ENCODE measurements around the gene SCARF1.
"Not testable (repeated sequence)": the region's sequence is repeated elsewhere in the genome, so short reads cannot be mapped to it uniquely, and the experiment has no call there.

Gene SCARF1

GRCh38 chr17:1645207-1646171 is at the start of gene SCARF1:
TSS of gene SCARF1 (minus strand) at chr17:1645732. CDS start at chr17:1645697, 35 bp downstream.
- H3K27me3 Mint-ChIP-seq: no peaks in the 10 kb centered on the region
- ATAC-seq (replicated peaks) (no peak), DNase-seq (peak; percentile 35)
- H3K9me3 Mint-ChIP-seq: no peaks in the 10 kb centered on the region
- H3K27ac Mint-ChIP-seq: peak within 1 kb of the TSS; percentile 99
- peak within 1 kb of the TSS; percentile 93 to 96 for H3K4me3 Mint-ChIP-seq
- H3K36me3 Mint-ChIP-seq: peaks cover 22 to 45% of the 10 kb centered on the region in 2 donors
- H3K4me1 Mint-ChIP-seq: peaks cover 30 to 53% of the 10 kb centered on the region in 2 donors

GRCh38 chr17:1693339-1693738 is 47.8 kb upstream of the SCARF1 start:
- ATAC-seq (replicated peaks) (no peak), DNase-seq (no peak)
- H3K36me3 Mint-ChIP-seq: no peaks in the 10 kb centered on the region
- H3K9me3 Mint-ChIP-seq: no peaks in the 10 kb centered on the region
- H3K27me3 Mint-ChIP-seq: peaks cover 14 to 15% of the 10 kb centered on the region in 2 donors
- H3K4me1 Mint-ChIP-seq: no peaks in the 10 kb centered on the region
- no peak overlapping the region for H3K27ac Mint-ChIP-seq
- H3K4me3 Mint-ChIP-seq: no peak overlapping the region

- H3K36me3 Mint-ChIP-seq: no peaks in the 10 kb centered on the region
- H3K4me3 Mint-ChIP-seq: no peak overlapping the region
- no peaks in the 10 kb centered on the region for H3K4me1 Mint-ChIP-seq
- peaks cover 14 to 15% of the 10 kb centered on the region in 2 donors for H3K27me3 Mint-ChIP-seq
- DNase-seq (no peak), ATAC-seq (replicated peaks) (no peak)
- H3K27ac Mint-ChIP-seq: no peak overlapping the region
- H3K9me3 Mint-ChIP-seq: no peaks in the 10 kb centered on the region
Observed at GRCh38 chr17:1690544-1691221, 45.2 kb upstream of the SCARF1 start.

GRCh38 chr17:1688405-1688804 is 42.9 kb upstream of the SCARF1 start:
- H3K36me3 Mint-ChIP-seq: peaks cover 11 to 17% of the 10 kb centered on the region in 2 donors
- DNase-seq; H3K4me3 Mint-ChIP-seq; H3K9me3 Mint-ChIP-seq; H3K27me3 Mint-ChIP-seq; H3K27ac Mint-ChIP-seq; ATAC-seq (replicated peaks): not testable (repeated sequence)
- peaks cover 12 to 18% of the 10 kb centered on the region in 2 donors for H3K4me1 Mint-ChIP-seq

GRCh38 chr17:1686086-1686485 is 40.6 kb upstream of the SCARF1 start:
- H3K4me3 Mint-ChIP-seq: peak overlapping the region; percentile 2 to 7
- H3K27me3 Mint-ChIP-seq: no peaks in the 10 kb centered on the region
- peaks cover 17 to 38% of the 10 kb centered on the region in 2 donors for H3K36me3 Mint-ChIP-seq
- H3K27ac Mint-ChIP-seq: no peak overlapping the region
- DNase-seq: no peak
- no peak for ATAC-seq (replicated peaks)
- peaks cover 25 to 36% of the 10 kb centered on the region in 2 donors for H3K4me1 Mint-ChIP-seq
- H3K9me3 Mint-ChIP-seq: no peaks in the 10 kb centered on the region

GRCh38 chr17:1684378-1685189 is 39.1 kb upstream of the SCARF1 start, which contains the start of gene PRPF8:
TSS of gene PRPF8 (minus strand) at chr17:1684867. CDS start at chr17:1684571, 296 bp downstream.
- Mint-ChIP-seq H3K27me3 (no peaks in the 10 kb centered on the region), H3K27ac (peak within 1 kb of the TSS; percentile 100), H3K4me3 (peak within 1 kb of the TSS; percentile 96 to 99), H3K4me1 (peaks cover 25 to 42% of the 10 kb centered on the region in 2 donors), H3K36me3 (peaks cover 29 to 53% of the 10 kb centered on the region in 2 donors), H3K9me3 (no peaks in the 10 kb centered on the region)
- DNase-seq: peak; percentile 98
- peak; percentile 98 to 99 for ATAC-seq (replicated peaks)

- no peaks in the 10 kb centered on the region for H3K27me3 Mint-ChIP-seq
- no peak for DNase-seq
- peaks cover 25 to 42% of the 10 kb centered on the region in 2 donors for H3K4me1 Mint-ChIP-seq
- peak overlapping the region; percentile 96 to 99 for H3K4me3 Mint-ChIP-seq
- no peak for ATAC-seq (replicated peaks)
- peak overlapping the region; percentile 100 for H3K27ac Mint-ChIP-seq
- peaks cover 33 to 63% of the 10 kb centered on the region in 2 donors for H3K36me3 Mint-ChIP-seq
- H3K9me3 Mint-ChIP-seq: no peaks in the 10 kb centered on the region
Observed at GRCh38 chr17:1683459-1683858, 37.9 kb upstream of the SCARF1 start.

- DNase-seq: no peak
- Mint-ChIP-seq H3K9me3 (no peaks in the 10 kb centered on the region), H3K4me1 (peaks cover 3 to 13% of the 10 kb centered on the region in 2 donors), H3K27ac (no peak overlapping the region), H3K36me3 (peaks cover 50 to 70% of the 10 kb centered on the region in 2 donors), H3K27me3 (no peaks in the 10 kb centered on the region), H3K4me3 (no peak overlapping the region)
- no peak for ATAC-seq (replicated peaks)
Observed at GRCh38 chr17:1676401-1676800, 30.9 kb upstream of the SCARF1 start.

- H3K9me3 Mint-ChIP-seq: no peaks in the 10 kb centered on the region
- H3K4me1 Mint-ChIP-seq: peaks cover 17 to 36% of the 10 kb centered on the region in 2 donors
- H3K27me3 Mint-ChIP-seq: no peaks in the 10 kb centered on the region
- ATAC-seq (replicated peaks) (no peak), DNase-seq (no peak)
- no peak overlapping the region for H3K4me3 Mint-ChIP-seq
- H3K27ac Mint-ChIP-seq: no peak overlapping the region
- peaks cover 56 to 69% of the 10 kb centered on the region in 2 donors for H3K36me3 Mint-ChIP-seq
Observed at GRCh38 chr17:1673041-1673785, 27.7 kb upstream of the SCARF1 start.

GRCh38 chr17:1663934-1664333 is 18.4 kb upstream of the SCARF1 start:
- not testable (repeated sequence) for DNase-seq; H3K27ac Mint-ChIP-seq; H3K9me3 Mint-ChIP-seq; H3K27me3 Mint-ChIP-seq; ATAC-seq (replicated peaks); H3K4me1 Mint-ChIP-seq; H3K4me3 Mint-ChIP-seq
- H3K36me3 Mint-ChIP-seq: peaks cover 56 to 63% of the 10 kb centered on the region in 2 donors

- no peak overlapping the region for H3K4me3 Mint-ChIP-seq
- DNase-seq: no peak
- H3K9me3 Mint-ChIP-seq: no peaks in the 10 kb centered on the region
- no peaks in the 10 kb centered on the region for H3K4me1 Mint-ChIP-seq
- H3K36me3 Mint-ChIP-seq: peaks cover 62 to 69% of the 10 kb centered on the region in 2 donors
- peak overlapping the region; percentile 37 for H3K27ac Mint-ChIP-seq
- ATAC-seq (replicated peaks): no peak
- no peaks in the 10 kb centered on the region for H3K27me3 Mint-ChIP-seq
Observed at GRCh38 chr17:1661045-1661444, 15.5 kb upstream of the SCARF1 start.

- Mint-ChIP-seq H3K27me3 (no peaks in the 10 kb centered on the region), H3K4me1 (peaks cover 2 to 4% of the 10 kb centered on the region in 2 donors), H3K4me3 (no peak overlapping the region), H3K9me3 (no peaks in the 10 kb centered on the region), H3K27ac (no peak overlapping the region), H3K36me3 (peaks cover 70 to 73% of the 10 kb centered on the region in 2 donors)
- DNase-seq (no peak), ATAC-seq (replicated peaks) (no peak)
Observed at GRCh38 chr17:1658100-1658499, 12.6 kb upstream of the SCARF1 start.

GRCh38 chr17:1653735-1654134 is 8.2 kb upstream of the SCARF1 start:
- Mint-ChIP-seq H3K4me1 (peaks cover 15 to 30% of the 10 kb centered on the region in 2 donors), H3K36me3 (peaks cover 64 to 67% of the 10 kb centered on the region in 2 donors), H3K27me3 (no peaks in the 10 kb centered on the region), H3K4me3 (no peak overlapping the region), H3K27ac (no peak overlapping the region), H3K9me3 (no peaks in the 10 kb centered on the region)
- ATAC-seq (replicated peaks) (no peak), DNase-seq (no peak)

Data from stimulated activated naive B cell treated with anti-CD40 and anti-IgM and Interleukin-4, amounts not matched to agents 10 μg/mL and 1 μg/mL and 100 μg/mL, for 72 hours (primary cell).